H1 (cell line): ENCODE results near the gene MXD4. TPM values are rescaled to one million over a fixed set of nuclear protein-coding genes. Genes with fewer than 3 reads are reported as not detected.
A peak's percentile ranks its signal among the peaks of the same experiment; 100 is the strongest.

Source experiments
- SIX5 ChIP-seq: IDR thresholded peaks from 2 replicates; pipeline ENCODE4 v1.6.1; 2011; ENCODE audit warnings: mild to moderate bottlenecking, low read depth, low read length
- YY1 ChIP-seq: IDR thresholded peaks from 2 replicates; pipeline ENCODE4 v1.6.1; 2011; ENCODE audit warnings: low read depth, mild to moderate bottlenecking, low read length
- polyA plus RNA-seq, 7 experiments: library from polyadenylated mRNA; depleted of rRNA in 3 of 7; stranded (reverse) in 5 of 7; unstranded in 2 of 7; fragments of >200 nt in 5 of 7; fragments of 200-250 nt in 2 of 7; gene quantifications; 1 replicate in 5 of 7; 2 replicates in 1 of 7; 4 replicates in 1 of 7; pipeline versions ENCODE4 v1.2.1 to v1.2.3, GENCODE V29; 2011 to 2013; ENCODE audit warnings: missing spikeins in 2 of 7, mixed read lengths in 2 of 7
- total RNA-seq: library from RNA; stranded (reverse); fragmentation: NEBNext Ultra II Directional; extraction: Animal tissue kit (Norgen Biotek cat#: 25700); gene quantifications from 2 replicates; pipeline ENCODE4 v1.2.1, GENCODE V29; 2021

Gene MXD4
- total and polyA plus RNA-seq, 2 of the 8 experiments (the other 6 are each of a cell fraction or from before 2014, with no cell fraction given): 18.0 to 20.8 TPM

DNA sequence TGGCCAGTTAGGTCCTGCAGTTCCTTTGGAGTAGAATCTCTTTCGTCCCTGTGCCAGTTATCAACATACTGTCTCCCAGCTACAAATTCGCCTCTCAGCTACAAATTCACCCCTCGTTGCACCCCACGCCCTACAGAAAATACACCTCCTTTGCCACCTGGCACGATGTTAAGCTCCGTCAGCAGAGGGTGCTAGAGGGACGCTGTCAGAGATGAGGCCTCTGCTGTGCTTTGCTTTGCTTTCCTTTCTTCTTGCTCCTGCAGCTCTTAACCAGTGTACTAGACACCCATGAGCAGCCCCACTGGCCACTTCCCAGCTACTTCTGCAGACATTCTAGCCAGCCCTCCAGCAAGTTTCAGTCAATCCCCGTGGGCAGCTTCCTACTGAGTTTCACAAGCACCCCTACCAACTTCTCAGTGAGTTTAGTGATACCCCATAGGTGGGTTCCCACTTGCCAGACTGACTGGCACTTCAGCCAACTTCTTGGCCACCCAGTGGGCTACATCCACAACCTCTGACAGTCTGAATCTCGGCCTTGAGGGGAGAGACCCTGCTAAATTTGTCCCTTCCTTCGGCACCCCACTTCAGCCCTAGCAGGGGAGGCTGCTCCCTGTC is 41.8 kb downstream of the MXD4 start (continued):
- peak; percentile 34; the same call in 1 of the 2 replicates for TF ChIP-seq YY1
- no peak for TF ChIP-seq SIX5
- TF ChIP-seq, all 59 proteins: peak for 5
